Ishikawa (cell line): Measurements from ENCODE around the gene MAST4.

Experiments used
- CEBPB ChIP-seq: IDR thresholded peaks from 2 replicates; pipeline ENCODE4 v1.6.1; 2012
- CREB1 ChIP-seq: IDR thresholded peaks from 2 replicates; pipeline ENCODE4 v1.6.1; 2012; ENCODE audit warnings: low read depth
- EGR1 ChIP-seq: IDR thresholded peaks from 2 replicates; pipeline ENCODE4 v1.6.1; 2012
- EP300 ChIP-seq: IDR thresholded peaks from 2 replicates; pipeline ENCODE4 v1.6.1; 2012; ENCODE audit warnings: borderline replicate concordance
- FOXM1 ChIP-seq: IDR thresholded peaks from 2 replicates; pipeline ENCODE4 v1.6.1; 2012; ENCODE audit warnings: low read depth, borderline replicate concordance
- MAX ChIP-seq: IDR thresholded peaks from 2 replicates; pipeline ENCODE4 v1.6.1; 2012
- NFIC ChIP-seq: IDR thresholded peaks from 2 replicates; pipeline ENCODE4 v1.6.1; 2012
- RAD21 ChIP-seq: IDR thresholded peaks from 2 replicates; pipeline ENCODE4 v1.6.1; 2012; ENCODE audit warnings: low read depth
- REST ChIP-seq: IDR thresholded peaks from 2 replicates; pipeline ENCODE4 v1.6.1; 2012; ENCODE audit warnings: low read depth, mild to moderate bottlenecking
- TAF1 ChIP-seq: IDR thresholded peaks from 2 replicates; pipeline ENCODE4 v1.6.1; 2012; ENCODE audit warnings: low read depth, mild to moderate bottlenecking
- TCF12 ChIP-seq: IDR thresholded peaks from 2 replicates; pipeline ENCODE4 v1.6.1; 2012; ENCODE audit warnings: low read depth
- TEAD4 ChIP-seq: IDR thresholded peaks from 2 replicates; pipeline ENCODE4 v1.6.1; 2012
- USF1 ChIP-seq: IDR thresholded peaks from 2 replicates; pipeline ENCODE4 v1.6.1; 2012
- YY1 ChIP-seq: IDR thresholded peaks from 2 replicates; pipeline ENCODE4 v1.6.1; 2012; ENCODE audit warnings: low read depth
- ZBTB7A ChIP-seq: IDR thresholded peaks from 2 replicates; pipeline ENCODE4 v1.6.1; 2012; ENCODE audit warnings: low read depth

MAST4 gene

GRCh38 chr5:67160985-67161384 is 564.8 kb downstream of the MAST4 start:
- TF ChIP-seq TCF12, result no peak
- TF ChIP-seq EGR1, result no peak
- no peak for TF ChIP-seq TAF1
- no peak for TF ChIP-seq TEAD4
- no peak for TF ChIP-seq RAD21
- TF ChIP-seq CREB1, result no peak
- TF ChIP-seq ZBTB7A, result no peak
- TF ChIP-seq FOXM1, result no peak
- TF ChIP-seq MAX, result no peak
- no peak for TF ChIP-seq EP300
- no peak for TF ChIP-seq REST
- TF ChIP-seq NFIC, result no peak
- TF ChIP-seq USF1, result no peak
- no peak for TF ChIP-seq YY1
- TF ChIP-seq CEBPB, result no peak

- TF ChIP-seq MAX (no peak), TCF12 (no peak), CEBPB (no peak), FOXM1 (no peak), USF1 (no peak), EP300 (no peak), EGR1 (no peak), RAD21 (no peak), CREB1 (no peak), YY1 (no peak), REST (no peak), TAF1 (no peak), NFIC (no peak), TEAD4 (no peak), ZBTB7A (no peak)
Measured at GRCh38 chr5:67161767-67162166, 565.6 kb downstream of the MAST4 start.

- TF ChIP-seq REST (no peak), FOXM1 (no peak), TCF12 (no peak), CREB1 (no peak), EGR1 (no peak), MAX (no peak), NFIC (no peak), TAF1 (no peak), CEBPB (no peak), YY1 (no peak), USF1 (no peak), RAD21 (no peak), EP300 (no peak), TEAD4 (no peak), ZBTB7A (no peak)
Measured at GRCh38 chr5:67163231-67163756, 567.1 kb downstream of the MAST4 start.
